H1 (cell line): ENCODE data around the gene CHST11. TPM values are rescaled to one million over a fixed set of nuclear protein-coding genes. Genes with fewer than 3 reads are reported as not detected.

ENCODE experiments used
- CTCF ChIA-PET: fragments of 300-600 bp; sonication (Branson Sonifier 250); formaldehyde crosslinking; loops from one replicate; lab custom pipeline; 2021; ENCODE audit not compliant: partially characterized antibody; lab: Charles Lee
- POLR2A ChIA-PET: fragments of 300-600 bp; sonication (Branson Sonifier 250); formaldehyde crosslinking; loops from one replicate; lab custom pipeline; 2021; ENCODE audit warnings: inconsistent platforms; ENCODE audit not compliant: partially characterized antibody; lab: Charles Lee
- DNase-seq, 2 experiments: peaks; one replicate each; pipeline versions ENCODE4 v3.0.0 to v3.0.0-alpha.2; 2010 to 2022; ENCODE audit warnings: low spot score in 2 of 2, low read depth in 1 of 2, mixed read lengths in 1 of 2
- FAIRE-seq: peaks from 2 replicates; lab custom pipeline; 2011; peaks lifted over from hg19 to GRCh38; lab: Jason Lieb, UNC
- H2AFZ ChIP-seq: 2 replicates; pipeline ENCODE4 v1.8.1; 2012; ENCODE audit warnings: low read length, inconsistent platforms
- H2AK5ac ChIP-seq: 2 replicates; pipeline ENCODE4 v1.6.1; 2013; ENCODE audit warnings: low read depth, low read length
- H2BK120ac ChIP-seq: replicated peaks from 2 replicates; pipeline ENCODE3; 2013; ENCODE audit warnings: low read depth, low read length, inconsistent platforms
- H2BK12ac ChIP-seq: 2 replicates; pipeline ENCODE4 v1.6.1; 2013; ENCODE audit warnings: low read depth, low read length
- H2BK15ac ChIP-seq: 2 replicates; pipeline ENCODE4 v1.6.1; 2013; ENCODE audit warnings: low read length
- H2BK20ac ChIP-seq: 2 replicates; pipeline ENCODE4 v1.6.1; 2013; ENCODE audit warnings: low read length
- H2BK5ac ChIP-seq: 2 replicates; pipeline ENCODE4 v1.6.1; 2013; ENCODE audit warnings: low read depth, low read length
- H3K14ac ChIP-seq: 2 replicates; pipeline ENCODE4 v1.6.1; 2013; ENCODE audit warnings: inconsistent platforms; ENCODE audit not compliant: insufficient read length
- H3K18ac ChIP-seq: 2 replicates; pipeline ENCODE4 v1.6.1; 2013; ENCODE audit warnings: low read length; ENCODE audit errors: extremely low read depth
- H3K23ac ChIP-seq: 2 replicates; pipeline ENCODE4 v1.6.1; 2013; ENCODE audit warnings: inconsistent platforms; ENCODE audit not compliant: insufficient read length
- H3K23me2 ChIP-seq: 2 replicates; pipeline ENCODE4 v1.6.1; 2013; ENCODE audit warnings: low read depth, low read length
- H3K27ac ChIP-seq: 2 replicates; pipeline ENCODE4 v1.6.1; 2011; ENCODE audit warnings: low read depth, low read length, inconsistent platforms
- H3K27me3 ChIP-seq, 4 experiments: replicated peaks in 1 of 4; 1 replicate in 1 of 4; 2 replicates in 3 of 4; pipeline versions ENCODE4 v1.6.1 to v1.8.1; 2011 to 2013; ENCODE audit warnings: low read length in 3 of 4, mild to moderate bottlenecking in 3 of 4, inconsistent platforms in 2 of 4, mixed read lengths in 2 of 4, moderate library complexity in 1 of 4; ENCODE audit not compliant: control insufficient read depth in 3 of 4, insufficient read depth in 3 of 4; ENCODE audit errors: extremely low read depth in 1 of 4
- H3K36me3 ChIP-seq, 4 experiments: 2 replicates each; pipeline versions ENCODE4 v1.6.1 to v1.8.1; 2011 to 2013; ENCODE audit warnings: mild to moderate bottlenecking in 4 of 4, low read length in 3 of 4, moderate library complexity in 2 of 4, control low read depth in 1 of 4, inconsistent platforms in 1 of 4; ENCODE audit not compliant: insufficient read depth in 4 of 4, control insufficient read depth in 2 of 4
- H3K4ac ChIP-seq: replicated peaks from 2 replicates; pipeline ENCODE3; 2013; ENCODE audit warnings: low read length, low read depth, mixed read lengths, inconsistent platforms; ENCODE audit not compliant: insufficient read length
- H3K4me1 ChIP-seq, 4 experiments: replicated peaks in 1 of 4; 1 replicate in 1 of 4; 2 replicates in 3 of 4; pipeline versions ENCODE4 v1.6.1 to v1.8.1; 2011 to 2013; ENCODE audit warnings: low read length in 3 of 4, inconsistent platforms in 2 of 4, mixed read lengths in 1 of 4; ENCODE audit not compliant: insufficient read depth in 4 of 4, control insufficient read depth in 3 of 4
- H3K4me2 ChIP-seq, 2 experiments: 2 replicates each; pipeline versions ENCODE4 v1.6.1 to v1.8.1; 2011 to 2013; ENCODE audit warnings: low read depth in 2 of 2, low read length in 2 of 2, control low read depth in 1 of 2, inconsistent platforms in 1 of 2, mild to moderate bottlenecking in 1 of 2; ENCODE audit not compliant: insufficient read depth in 1 of 2
- H3K4me3 ChIP-seq, 4 experiments: fragments of 200-600, 300-600 bp in 1 of 4; sonication (generic), shearing (Covaris generic), sonication (Bioruptor Twin) in 1 of 4; 2 replicates each; pipeline versions ENCODE4 v1.5.1 to v1.8.1; 2011 to 2016; ENCODE audit warnings: low read length in 4 of 4, low read depth in 3 of 4, control low read depth in 2 of 4, inconsistent platforms in 2 of 4, mild to moderate bottlenecking in 2 of 4, mixed read lengths in 1 of 4, moderate library complexity in 1 of 4; ENCODE audit not compliant: insufficient read depth in 2 of 4; ENCODE audit errors: extremely low read depth in 1 of 4
- H3K56ac ChIP-seq: replicated peaks from 2 replicates; pipeline ENCODE3; 2013; ENCODE audit warnings: low read depth, mild to moderate bottlenecking, mixed read lengths, low read length, inconsistent platforms; ENCODE audit not compliant: insufficient read length
- H3K79me1 ChIP-seq: 2 replicates; pipeline ENCODE4 v1.6.1; 2013; ENCODE audit warnings: low read depth, low read length, control low read depth
- H3K79me2 ChIP-seq, 2 experiments: 2 replicates each; pipeline versions ENCODE4 v1.6.1 to v1.8.1; 2012 to 2013; ENCODE audit warnings: low read length in 2 of 2, mild to moderate bottlenecking in 2 of 2, inconsistent platforms in 1 of 2; ENCODE audit not compliant: insufficient read depth in 2 of 2, control insufficient read depth in 1 of 2
- H3K9ac ChIP-seq, 4 experiments: replicated peaks in 1 of 4; 1 replicate in 1 of 4; 2 replicates in 3 of 4; pipeline versions ENCODE4 v1.6.1 to v1.8.1; 2011 to 2013; ENCODE audit warnings: low read depth in 3 of 4, low read length in 3 of 4, control low read depth in 2 of 4, mild to moderate bottlenecking in 2 of 4, moderate library complexity in 2 of 4, inconsistent platforms in 1 of 4; ENCODE audit errors: extremely low read depth in 1 of 4
- H3K9me3 ChIP-seq, 2 experiments: 2 replicates each; pipeline versions ENCODE4 v1.6.1 to v1.8.1; 2012 to 2013; ENCODE audit warnings: mild to moderate bottlenecking in 2 of 2, moderate library complexity in 2 of 2, control low read depth in 1 of 2, inconsistent platforms in 1 of 2, low read depth in 1 of 2, low read length in 1 of 2, mixed read lengths in 1 of 2; ENCODE audit not compliant: insufficient read depth in 2 of 2
- H4K20me1 ChIP-seq, 2 experiments: replicated peaks in 1 of 2; 2 replicates each; pipeline versions ENCODE3 to v1.8.1; 2011 to 2013; ENCODE audit warnings: inconsistent platforms in 2 of 2, low read length in 2 of 2, mild to moderate bottlenecking in 1 of 2; ENCODE audit not compliant: insufficient read depth in 2 of 2, control insufficient read depth in 1 of 2
- H4K5ac ChIP-seq: 2 replicates; pipeline ENCODE4 v1.6.1; 2013; ENCODE audit warnings: low read length, low read depth, mixed read lengths, inconsistent platforms; ENCODE audit not compliant: insufficient read length
- H4K8ac ChIP-seq: 2 replicates; pipeline ENCODE4 v1.8.0; 2013; ENCODE audit warnings: mild to moderate bottlenecking, moderate library complexity, low read length, inconsistent platforms; ENCODE audit not compliant: insufficient read depth; ENCODE audit errors: extremely low read depth
- H4K91ac ChIP-seq: replicated peaks from 2 replicates; pipeline ENCODE3; 2013; ENCODE audit warnings: low read length, mixed read lengths, inconsistent platforms; ENCODE audit not compliant: insufficient read length
- ASH2L ChIP-seq: fragments of 200-600, 300-600 bp; sonication (generic); IDR thresholded peaks from one replicate; pipeline ENCODE4 v1.7.1; 2017; ENCODE audit warnings: low read length
- EP300 ChIP-seq, 2 experiments: IDR thresholded peaks; 1 replicate in 1 of 2; 2 replicates in 1 of 2; pipeline ENCODE4 v1.6.1; 2011 to 2012; ENCODE audit warnings: low read depth in 2 of 2, low read length in 2 of 2, mild to moderate bottlenecking in 2 of 2, borderline replicate concordance in 1 of 2, inconsistent platforms in 1 of 2, moderate library complexity in 1 of 2
- MAFK ChIP-seq: IDR thresholded peaks from 2 replicates; pipeline ENCODE4 v1.6.1; 2012; ENCODE audit warnings: low read depth, mild to moderate bottlenecking, improper control_type of control experiment, low read length
- POU5F1 ChIP-seq: IDR thresholded peaks from 2 replicates; pipeline ENCODE4 v1.6.1; 2011; ENCODE audit warnings: low read depth, mild to moderate bottlenecking, low read length, moderate library complexity
- RNF2 ChIP-seq: fragments of 200-900, 300-1000 bp; sonication (generic); IDR thresholded peaks from 2 replicates; pipeline ENCODE4 v1.7.1; 2016; ENCODE audit warnings: borderline replicate concordance, low read depth, mild to moderate bottlenecking, antibody characterized with exemption, low read length; ENCODE audit not compliant: poor library complexity, severe bottlenecking; ENCODE audit errors: missing control alignments
- SUZ12 ChIP-seq: fragments of 200-600 bp; sonication (generic); IDR thresholded peaks from 2 replicates; pipeline ENCODE4 v1.6.1; 2012; ENCODE audit warnings: mild to moderate bottlenecking, inconsistent platforms, low read length, moderate library complexity, mixed read lengths
- WGBS, 2 experiments: shearing (Covaris generic) in 1 of 2; methylation state at CpG; one replicate each; pipeline versions ENCODE4 v1.1.6 to v1.1.7; 2013 to 2015; ENCODE audit warnings: low lambda C conversion rate in 2 of 2, mixed read lengths in 2 of 2, inconsistent platforms in 1 of 2, low coverage in 1 of 2, missing lambda C conversion rate in 1 of 2; ENCODE audit not compliant: insufficient replicate concordance in 2 of 2, insufficient coverage in 1 of 2, insufficient read length in 1 of 2; ENCODE audit errors: extremely low coverage in 1 of 2, missing lambda C conversion rate in 1 of 2; 5-methylcytosine and 5-hydroxymethylcytosine counted together
- polyA plus RNA-seq, 7 experiments: library from polyadenylated mRNA; depleted of rRNA in 3 of 7; stranded (reverse) in 5 of 7; unstranded in 2 of 7; fragments of >200 nt in 5 of 7; fragments of 200-250 nt in 2 of 7; gene quantifications; 1 replicate in 5 of 7; 2 replicates in 1 of 7; 4 replicates in 1 of 7; pipeline versions ENCODE4 v1.2.1 to v1.2.3, GENCODE V29; 2011 to 2013; ENCODE audit warnings: missing spikeins in 2 of 7, mixed read lengths in 2 of 7
- total RNA-seq: library from RNA; stranded (reverse); fragmentation: NEBNext Ultra II Directional; extraction: Animal tissue kit (Norgen Biotek cat#: 25700); gene quantifications from 2 replicates; pipeline ENCODE4 v1.2.1, GENCODE V29; 2021
- TF ChIP-seq, protein P1 (sequence below): IDR thresholded peaks from 2 replicates; pipeline ENCODE4 v1.6.1; 2011; ENCODE audit warnings: low read depth, mild to moderate bottlenecking, low read length; ENCODE audit not compliant: insufficient read depth

CHST11 gene
- total and polyA plus RNA-seq, 2 of the 8 experiments (the other 6 are each of a cell fraction or from before 2014, with no cell fraction given): 14.4 to 20.8 TPM

DNA sequence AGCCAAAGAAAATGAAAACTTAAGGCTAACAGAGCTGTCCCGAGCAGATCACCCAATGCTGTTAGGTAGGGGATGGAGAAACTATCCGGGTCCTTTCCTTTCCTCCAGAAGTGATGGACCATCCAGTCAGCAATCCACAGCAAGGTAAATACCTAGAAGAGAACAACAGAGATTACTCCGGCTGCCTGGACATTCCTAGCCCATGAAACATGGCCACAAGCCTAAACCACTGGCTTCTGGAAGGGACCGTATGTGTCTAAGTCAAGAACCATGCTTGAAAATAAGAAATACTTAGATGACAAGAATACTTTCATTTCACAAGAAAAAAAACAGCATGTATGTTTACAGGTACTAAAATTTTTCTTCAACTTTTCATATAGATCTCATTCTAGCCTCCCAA is 348.4 kb downstream of the CHST11 start:
- H2BK20ac ChIP-seq: no peak overlapping the region
- no peaks in the 10 kb centered on the region for H3K36me3 ChIP-seq
- no peak overlapping the region for H3K23ac ChIP-seq
- H3K23me2 ChIP-seq: no peaks in the 10 kb centered on the region
- no peak overlapping the region for H2AFZ ChIP-seq
- H3K4me3 ChIP-seq: no peak overlapping the region
- FAIRE-seq (no peak), DNase-seq (no peak)
- H3K14ac ChIP-seq: no peak overlapping the region
- H3K79me2 ChIP-seq: no peaks in the 10 kb centered on the region
- H3K4ac ChIP-seq: no peak overlapping the region
- no peaks in the 10 kb centered on the region for H3K9me3 ChIP-seq
- H4K20me1 ChIP-seq: no peaks in the 10 kb centered on the region
- no peaks in the 10 kb centered on the region for H3K79me1 ChIP-seq
- CTCF ChIA-PET: interaction anchor here (3.2 kb wide), 1 partner anchor 15 kb away, joined by 12 read pairs; no protein-coding TSS in a partner anchor
- H3K27ac ChIP-seq: no peak overlapping the region
- POLR2A ChIA-PET: no interaction called here
- H3K18ac ChIP-seq: no peak overlapping the region
- H4K5ac ChIP-seq: no peak overlapping the region
- no peak overlapping the region for H2BK5ac ChIP-seq
- no peak overlapping the region for H3K9ac ChIP-seq
- no peak overlapping the region for H4K8ac ChIP-seq
- H2AK5ac ChIP-seq: no peak overlapping the region
- H3K27me3 ChIP-seq: no peaks in the 10 kb centered on the region
- no peak overlapping the region for H2BK120ac ChIP-seq
- no peak overlapping the region for H3K4me2 ChIP-seq
- no peak overlapping the region for H4K91ac ChIP-seq
- H2BK12ac ChIP-seq: no peak overlapping the region
- no peak overlapping the region for H2BK15ac ChIP-seq
- TF ChIP-seq SUZ12 (no peak), EP300 (IDR thresholded peaks at IDR 0.05; ENCODE audit: borderline replicate concordance in 1 of 2, low read depth in 2 of 2, low read length in 2 of 2) (no peak), RNF2 (no peak), MAFK (no peak), POU5F1 (no peak), ASH2L (no peak)
- TF ChIP-seq, protein P1, sequence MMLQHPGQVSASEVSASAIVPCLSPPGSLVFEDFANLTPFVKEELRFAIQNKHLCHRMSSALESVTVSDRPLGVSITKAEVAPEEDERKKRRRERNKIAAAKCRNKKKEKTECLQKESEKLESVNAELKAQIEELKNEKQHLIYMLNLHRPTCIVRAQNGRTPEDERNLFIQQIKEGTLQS: no peak
- TF ChIP-seq, all 59 proteins: peak for 0
- Histone ChIP-seq H3K4me1 (no peaks in the 10 kb centered on the region), H3K56ac (no peak overlapping the region)
- WGBS, 2 experiments: 91% methylated on average over 4 of the region's 4 CpGs; no CpG with 5 or more reads in 1 of the 2 experiments
